ENCODE results near the gene ZMYM3.
A peak's percentile ranks its signal among the peaks of the same experiment; 100 is the strongest.

The ZMYM3 gene

DNA sequence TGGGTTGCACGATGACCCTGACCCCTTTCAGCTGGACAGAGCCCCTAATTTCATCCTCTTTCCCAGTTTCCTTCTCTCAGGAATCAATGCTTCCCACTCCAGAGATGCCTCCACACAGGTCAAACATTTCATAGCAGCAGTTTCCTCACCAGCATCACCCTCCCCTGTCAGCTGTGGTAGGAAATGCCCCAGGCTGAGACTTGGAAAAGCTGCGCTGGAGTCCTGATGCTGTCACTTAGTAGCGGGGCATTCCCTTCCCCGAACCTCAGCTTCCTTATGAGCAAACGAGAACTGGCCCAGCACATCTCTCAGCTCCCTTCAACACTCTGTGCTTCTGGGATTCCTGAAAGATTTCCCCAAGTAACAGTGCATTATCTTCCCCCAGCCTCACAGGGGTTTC, 28.3 kb downstream of the ZMYM3 start:
- TF ChIP-seq, protein P1, sequence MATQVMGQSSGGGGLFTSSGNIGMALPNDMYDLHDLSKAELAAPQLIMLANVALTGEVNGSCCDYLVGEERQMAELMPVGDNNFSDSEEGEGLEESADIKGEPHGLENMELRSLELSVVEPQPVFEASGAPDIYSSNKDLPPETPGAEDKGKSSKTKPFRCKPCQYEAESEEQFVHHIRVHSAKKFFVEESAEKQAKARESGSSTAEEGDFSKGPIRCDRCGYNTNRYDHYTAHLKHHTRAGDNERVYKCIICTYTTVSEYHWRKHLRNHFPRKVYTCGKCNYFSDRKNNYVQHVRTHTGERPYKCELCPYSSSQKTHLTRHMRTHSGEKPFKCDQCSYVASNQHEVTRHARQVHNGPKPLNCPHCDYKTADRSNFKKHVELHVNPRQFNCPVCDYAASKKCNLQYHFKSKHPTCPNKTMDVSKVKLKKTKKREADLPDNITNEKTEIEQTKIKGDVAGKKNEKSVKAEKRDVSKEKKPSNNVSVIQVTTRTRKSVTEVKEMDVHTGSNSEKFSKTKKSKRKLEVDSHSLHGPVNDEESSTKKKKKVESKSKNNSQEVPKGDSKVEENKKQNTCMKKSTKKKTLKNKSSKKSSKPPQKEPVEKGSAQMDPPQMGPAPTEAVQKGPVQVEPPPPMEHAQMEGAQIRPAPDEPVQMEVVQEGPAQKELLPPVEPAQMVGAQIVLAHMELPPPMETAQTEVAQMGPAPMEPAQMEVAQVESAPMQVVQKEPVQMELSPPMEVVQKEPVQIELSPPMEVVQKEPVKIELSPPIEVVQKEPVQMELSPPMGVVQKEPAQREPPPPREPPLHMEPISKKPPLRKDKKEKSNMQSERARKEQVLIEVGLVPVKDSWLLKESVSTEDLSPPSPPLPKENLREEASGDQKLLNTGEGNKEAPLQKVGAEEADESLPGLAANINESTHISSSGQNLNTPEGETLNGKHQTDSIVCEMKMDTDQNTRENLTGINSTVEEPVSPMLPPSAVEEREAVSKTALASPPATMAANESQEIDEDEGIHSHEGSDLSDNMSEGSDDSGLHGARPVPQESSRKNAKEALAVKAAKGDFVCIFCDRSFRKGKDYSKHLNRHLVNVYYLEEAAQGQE (IDR thresholded peaks at IDR 0.05; ENCODE audit: insufficient read depth in 1 of 2, low read depth in 2 of 2, low read length in 2 of 2), result 0 out of 4 replicates have a peak, but pooled peaks of 1 of the 2 experiments have one; percentile 18
- no peak for TF ChIP-seq TAF1 (IDR thresholded peaks at IDR 0.05; ENCODE audit: borderline replicate concordance, insufficient read depth, low read length)
- TF ChIP-seq FOXP2 (optimal IDR thresholded peaks at IDR 0.05; ENCODE audit: borderline replicate concordance, extremely low read depth, extremely low read length, insufficient read depth), result no peak
- no peak for TF ChIP-seq POLR2AphosphoS5 (IDR thresholded peaks at IDR 0.05; ENCODE audit: low read depth, low read length)
- TF ChIP-seq SIN3A (IDR thresholded peaks at IDR 0.05; ENCODE audit: borderline replicate concordance, insufficient read depth, low read length), result no peak

DNA sequence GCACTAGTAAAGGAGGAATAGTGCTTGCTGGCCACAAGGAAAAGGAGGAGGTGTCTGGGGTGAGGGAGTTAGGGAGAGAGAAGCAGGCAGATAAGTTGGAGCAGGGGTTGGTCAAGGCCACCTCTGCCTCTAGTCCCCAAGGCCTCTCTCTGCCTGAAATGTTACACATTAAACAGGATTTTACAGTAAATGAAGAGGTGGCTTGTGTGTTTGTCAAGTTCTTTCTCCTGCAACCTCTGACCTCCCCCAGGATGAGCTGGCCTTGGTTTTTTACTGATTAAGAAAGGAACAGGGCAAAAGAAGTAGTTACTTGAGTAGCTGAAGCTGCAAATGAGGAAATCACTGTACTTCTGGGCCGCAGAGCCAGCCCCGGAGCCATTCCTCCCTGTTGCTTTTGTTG, 28.9 kb downstream of the ZMYM3 start:
- TF ChIP-seq SIN3A (IDR thresholded peaks at IDR 0.05; ENCODE audit: borderline replicate concordance, insufficient read depth, low read length), result no peak

DNA sequence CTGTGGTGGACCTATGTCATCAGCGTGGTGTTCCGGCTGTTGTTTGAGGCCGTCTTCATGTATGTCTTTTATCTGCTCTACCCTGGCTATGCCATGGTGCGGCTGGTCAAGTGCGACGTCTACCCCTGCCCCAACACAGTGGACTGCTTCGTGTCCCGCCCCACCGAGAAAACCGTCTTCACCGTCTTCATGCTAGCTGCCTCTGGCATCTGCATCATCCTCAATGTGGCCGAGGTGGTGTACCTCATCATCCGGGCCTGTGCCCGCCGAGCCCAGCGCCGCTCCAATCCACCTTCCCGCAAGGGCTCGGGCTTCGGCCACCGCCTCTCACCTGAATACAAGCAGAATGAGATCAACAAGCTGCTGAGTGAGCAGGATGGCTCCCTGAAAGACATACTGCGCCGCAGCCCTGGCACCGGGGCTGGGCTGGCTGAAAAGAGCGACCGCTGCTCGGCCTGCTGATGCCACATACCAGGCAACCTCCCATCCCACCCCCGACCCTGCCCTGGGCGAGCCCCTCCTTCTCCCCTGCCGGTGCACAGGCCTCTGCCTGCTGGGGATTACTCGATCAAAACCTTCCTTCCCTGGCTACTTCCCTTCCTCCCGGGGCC, 29.7 kb downstream of the ZMYM3 start:
- TF ChIP-seq SIN3A (IDR thresholded peaks at IDR 0.05; ENCODE audit: borderline replicate concordance, insufficient read depth, low read length) (no peak), TAF1 (IDR thresholded peaks at IDR 0.05; ENCODE audit: borderline replicate concordance, insufficient read depth, low read length) (no peak), POLR2AphosphoS5 (IDR thresholded peaks at IDR 0.05; ENCODE audit: low read depth, low read length) (no peak), FOXP2 (optimal IDR thresholded peaks at IDR 0.05; ENCODE audit: borderline replicate concordance, extremely low read depth, extremely low read length, insufficient read depth) (no peak)
- TF ChIP-seq, protein P1 (IDR thresholded peaks at IDR 0.05; ENCODE audit: insufficient read depth in 1 of 2, low read depth in 2 of 2, low read length in 2 of 2), result no peak

DNA sequence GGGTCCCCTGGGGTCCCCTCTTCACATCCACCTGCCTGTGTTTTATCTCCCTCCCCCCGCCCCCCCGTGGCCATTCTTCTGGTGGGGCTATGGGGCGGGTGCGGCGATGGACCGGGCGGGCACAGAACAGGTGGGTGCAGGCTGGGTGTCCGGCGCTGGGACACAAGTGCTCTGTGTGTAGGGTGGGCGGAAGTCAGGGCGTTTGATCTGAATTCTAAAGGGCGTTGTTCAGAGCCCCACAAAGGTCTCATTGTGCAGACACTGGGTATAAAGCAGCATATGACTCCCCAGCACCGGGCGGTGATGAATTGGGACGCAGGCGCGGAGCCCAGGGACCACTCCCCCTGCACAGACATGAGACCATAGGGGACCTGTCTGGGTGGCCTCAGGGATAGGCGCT, 31.0 kb downstream of the ZMYM3 start, which contains the start of gene GJB1:
TSS of gene GJB1 (plus strand) at position 296 of the 400 bp plus-strand sequence. CDS start 484 bp downstream, outside the sequence.
- TF ChIP-seq SIN3A (IDR thresholded peaks at IDR 0.05; ENCODE audit: borderline replicate concordance, insufficient read depth, low read length) (no peak), TAF1 (IDR thresholded peaks at IDR 0.05; ENCODE audit: borderline replicate concordance, insufficient read depth, low read length) (no peak), POLR2AphosphoS5 (IDR thresholded peaks at IDR 0.05; ENCODE audit: low read depth, low read length) (no peak), FOXP2 (optimal IDR thresholded peaks at IDR 0.05; ENCODE audit: borderline replicate concordance, extremely low read depth, extremely low read length, insufficient read depth) (no peak)
- TF ChIP-seq, protein P1 (IDR thresholded peaks at IDR 0.05; ENCODE audit: insufficient read depth in 1 of 2, low read depth in 2 of 2, low read length in 2 of 2), result no peak

DNA sequence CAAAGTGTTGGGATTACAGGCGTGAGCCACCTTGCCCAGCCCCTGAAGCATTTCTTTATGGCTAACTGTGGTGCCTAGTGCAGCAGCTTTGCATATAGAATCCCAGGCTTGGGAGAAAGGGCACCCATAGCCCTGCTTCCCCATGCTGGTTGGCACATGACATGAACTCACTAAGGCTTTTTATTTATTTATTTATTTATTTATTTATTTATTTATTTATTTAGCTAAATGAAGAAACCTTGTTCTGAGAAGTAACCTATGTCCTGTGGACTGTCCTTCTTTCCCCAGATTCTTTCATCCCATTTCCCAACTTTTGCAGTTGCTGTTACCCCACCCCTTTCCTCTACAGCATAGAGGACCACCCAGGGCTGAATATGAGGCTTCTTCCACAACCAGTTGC, 32.8 kb downstream of the ZMYM3 start:
- TF ChIP-seq, protein P1 (IDR thresholded peaks at IDR 0.05; ENCODE audit: insufficient read depth in 1 of 2, low read depth in 2 of 2, low read length in 2 of 2), result no peak
- TF ChIP-seq TAF1 (IDR thresholded peaks at IDR 0.05; ENCODE audit: borderline replicate concordance, insufficient read depth, low read length), result no peak
- TF ChIP-seq POLR2AphosphoS5 (IDR thresholded peaks at IDR 0.05; ENCODE audit: low read depth, low read length), result no peak
